Endothelial cell of umbilical vein (primary cell): Measurements from ENCODE around the gene OSBPL1A. TPM values are rescaled to one million over a fixed set of nuclear protein-coding genes. Genes with fewer than 3 reads are reported as not detected.

Source experiments
- BruUV-seq: library from RNA; stranded (reverse); fragments of 400-500 nt; replicated peaks from 2 replicates; lab custom pipeline; 2021; lab: Mats Ljungman, UMichigan
- CTCF ChIA-PET: fragments of 300-600, 350-600 bp; sonication (Branson Sonifier 250); formaldehyde crosslinking; loops from one replicate; lab custom pipeline; 2021; ENCODE audit warnings: antibody characterized with exemption, inconsistent platforms; lab: Charles Lee
- POLR2A ChIA-PET: fragments of 300-600, 350-600 bp; sonication (Branson Sonifier 250); formaldehyde crosslinking; loops from one replicate; lab custom pipeline; 2021; ENCODE audit warnings: antibody characterized with exemption, inconsistent platforms; lab: Charles Lee
- DNase-seq: peaks from one replicate; pipeline ENCODE4 v3.0.0-alpha.2; 2011; ENCODE audit warnings: low read depth, low spot score
- FAIRE-seq: peaks from 2 replicates; lab custom pipeline; 2011; peaks lifted over from hg19 to GRCh38; lab: Jason Lieb, UNC
- H2AFZ ChIP-seq: 2 replicates; pipeline ENCODE4 v1.6.0; 2012; ENCODE audit warnings: low read depth, low read length, control low read depth, inconsistent platforms
- H3K27ac ChIP-seq: 2 replicates; pipeline ENCODE4 v1.5.1; 2011; ENCODE audit warnings: low read depth, mild to moderate bottlenecking, control low read depth, low read length, moderate library complexity; ENCODE audit not compliant: insufficient read depth
- H3K27me3 ChIP-seq, 2 experiments: 2 replicates each; pipeline versions ENCODE4 v1.6.0 to v1.6.1; 2011; ENCODE audit warnings: low read length in 2 of 2, mixed read lengths in 1 of 2; ENCODE audit not compliant: control insufficient read depth in 2 of 2, insufficient read depth in 2 of 2
- H3K36me3 ChIP-seq, 2 experiments: 2 replicates in 1 of 2; 3 replicates in 1 of 2; pipeline ENCODE4 v1.5.1; 2011; ENCODE audit warnings: low read length in 2 of 2, mild to moderate bottlenecking in 1 of 2, moderate library complexity in 1 of 2; ENCODE audit not compliant: control insufficient read depth in 2 of 2, insufficient read depth in 2 of 2; ENCODE audit errors: extremely low read depth in 1 of 2
- H3K4me1 ChIP-seq: 3 replicates; pipeline ENCODE4 v1.5.1; 2011; ENCODE audit warnings: mild to moderate bottlenecking, low read length; ENCODE audit not compliant: control insufficient read depth, insufficient read depth; ENCODE audit errors: extremely low read depth
- H3K4me2 ChIP-seq: 2 replicates; pipeline ENCODE4 v1.6.1; 2011; ENCODE audit warnings: low read length, control low read depth, mixed read lengths; ENCODE audit not compliant: insufficient read depth
- H3K4me3 ChIP-seq, 3 experiments: fragments of 200-600 bp in 1 of 3; sonication (generic), shearing (Covaris generic) in 1 of 3; replicated peaks in 1 of 3; 2 replicates each; pipeline ENCODE4 v1.5.1; 2011 to 2016; ENCODE audit warnings: control low read depth in 3 of 3, low read length in 3 of 3, mild to moderate bottlenecking in 2 of 3, inconsistent platforms in 1 of 3, low read depth in 1 of 3, moderate library complexity in 1 of 3; ENCODE audit not compliant: insufficient read depth in 1 of 3
- H3K79me2 ChIP-seq: 2 replicates; pipeline ENCODE4 v1.6.0; 2012; ENCODE audit warnings: low read length, inconsistent platforms; ENCODE audit not compliant: control insufficient read depth, insufficient read depth
- H3K9ac ChIP-seq: replicated peaks from 2 replicates; pipeline ENCODE3; 2011; ENCODE audit warnings: low read length, control low read depth; ENCODE audit not compliant: insufficient read depth; ENCODE audit errors: extremely low read depth
- H3K9me1 ChIP-seq: replicated peaks from 3 replicates; pipeline ENCODE4 v1.6.0; 2011; ENCODE audit warnings: mild to moderate bottlenecking, low read length; ENCODE audit not compliant: control insufficient read depth, insufficient read depth; ENCODE audit errors: extremely low read depth
- H3K9me3 ChIP-seq: replicated peaks from 2 replicates; pipeline ENCODE4 v1.5.1; 2012; ENCODE audit warnings: low read length, inconsistent platforms; ENCODE audit not compliant: control insufficient read depth, insufficient read depth
- H4K20me1 ChIP-seq: replicated peaks from 2 replicates; pipeline ENCODE3; 2011; ENCODE audit warnings: mild to moderate bottlenecking, low read length; ENCODE audit not compliant: control insufficient read depth, insufficient read depth; ENCODE audit errors: extremely low read depth
- CTCF ChIP-seq, 2 donors: IDR thresholded peaks; 1 replicate in 1 of 2; 2 replicates in 1 of 2; pipeline ENCODE4 v1.5.1; 2011; ENCODE audit warnings: low read length in 2 of 2, mild to moderate bottlenecking in 2 of 2, moderate library complexity in 2 of 2, control low read depth in 1 of 2, inconsistent platforms in 1 of 2, low read depth in 1 of 2; ENCODE audit not compliant: insufficient read depth in 1 of 2; ENCODE audit errors: extremely low read depth in 1 of 2
- EZH2 ChIP-seq: IDR thresholded peaks from 2 replicates; pipeline ENCODE4 v1.6.1; 2012; ENCODE audit warnings: borderline replicate concordance, low read depth, mild to moderate bottlenecking, moderate library complexity, low read length, inconsistent platforms; ENCODE audit not compliant: severe bottlenecking
- FOS ChIP-seq: IDR thresholded peaks from 2 replicates; pipeline ENCODE4 v1.6.1; 2011; ENCODE audit warnings: mild to moderate bottlenecking, low read length, moderate library complexity, borderline replicate concordance; ENCODE audit not compliant: insufficient read depth
- GATA2 ChIP-seq: IDR thresholded peaks from 2 replicates; pipeline ENCODE4 v1.7.0; 2011; ENCODE audit warnings: low read depth, mild to moderate bottlenecking, moderate library complexity, mixed read lengths, low read length; ENCODE audit not compliant: insufficient read length, insufficient read depth
- JUN ChIP-seq: IDR thresholded peaks from 2 replicates; pipeline ENCODE4 v1.6.1; 2011; ENCODE audit warnings: borderline replicate concordance, low read depth; ENCODE audit not compliant: insufficient read length, insufficient read depth
- MAX ChIP-seq: IDR thresholded peaks from 2 replicates; pipeline ENCODE4 v1.6.1; 2011; ENCODE audit not compliant: insufficient read depth, insufficient read length
- MYC ChIP-seq: IDR thresholded peaks from one replicate; pipeline ENCODE4 v1.6.1; 2011; ENCODE audit warnings: mild to moderate bottlenecking, low read depth, low read length
- POLR2A ChIP-seq: IDR thresholded peaks from 2 replicates; pipeline ENCODE4 v1.6.1; 2012; ENCODE audit warnings: low read depth, mild to moderate bottlenecking, control low read depth, low read length
- POLR2AphosphoS5 ChIP-seq: IDR thresholded peaks from 2 replicates; pipeline ENCODE4 v1.6.1; 2012; ENCODE audit warnings: low read depth, mild to moderate bottlenecking, control low read depth, low read length, moderate library complexity; ENCODE audit not compliant: insufficient read depth
- dilution Hi-C: fragments of 300-500 bp; cut with MboI; formaldehyde crosslinking; loops from one replicate; pipeline ENCODE4 v1.15.0; 2019; ENCODE audit warnings: low sequenced_read_pairs; ENCODE audit not compliant: extremely low pct_ligation_motif_present
- intact Hi-C: fragments of 100-400 bp; cut with micrococcal nuclease; formaldehyde crosslinking; loops from one replicate; pipeline ENCODE4 v1.10.0; 2022
- polyA plus RNA-seq, 4 experiments: library from polyadenylated mRNA; depleted of rRNA in 3 of 4; stranded (reverse) in 3 of 4; unstranded in 1 of 4; fragments of >200 nt; gene quantifications; 2 replicates each; pipeline versions ENCODE4 v1.2.1 to v1.2.3, GENCODE V29; 2011 to 2012; ENCODE audit warnings: missing spikeins in 1 of 4
- total RNA-seq: library from RNA; stranded (reverse); gene quantifications from 2 replicates; pipeline ENCODE4 v1.2.3, GENCODE V29; 2021

OSBPL1A gene
- total and polyA plus RNA-seq, 2 donors (not counting 3 experiments of a cell fraction or from before 2014, with no cell fraction given): 6.4 to 16.5 TPM

- no peak for TF ChIP-seq JUN
- no peak for TF ChIP-seq POLR2AphosphoS5
- TF ChIP-seq POLR2A: no peak
- TF ChIP-seq GATA2: no peak
- no peak for TF ChIP-seq MAX
- TF ChIP-seq EZH2: no peak
- no peak for TF ChIP-seq MYC
- no peak for TF ChIP-seq FOS
- TF ChIP-seq CTCF (IDR thresholded peaks at IDR 0.05; ENCODE audit: extremely low read depth in 1 of 2, insufficient read depth in 1 of 2, low read depth in 1 of 2, low read length in 2 of 2): no peak
- DNase-seq: no peak
- Histone ChIP-seq H3K4me3 (no peak overlapping the region), H3K36me3 (no peaks in the 10 kb centered on the region), H2AFZ (no peak overlapping the region), H3K9me1 (no peaks in the 10 kb centered on the region), H3K9ac (no peak overlapping the region), H3K9me3 (no peaks in the 10 kb centered on the region), H3K79me2 (no peaks in the 10 kb centered on the region), H3K4me2 (no peak overlapping the region), H3K27ac (no peak overlapping the region), H3K4me1 (no peaks in the 10 kb centered on the region), H4K20me1 (no peaks in the 10 kb centered on the region), H3K27me3 (no peaks in the 10 kb centered on the region)
- ChIA-PET CTCF (interaction anchor here (1.3 kb wide), 1 partner anchor 202 kb away, joined by 5 read pairs; no protein-coding TSS in a partner anchor), POLR2A (no interaction called here)
- no TSS peak for BruUV-seq
- intact Hi-C loops (no loop called here), dilution Hi-C loops (loop anchor here (25.0 kb wide), 1 partner anchor 508 kb away; no protein-coding TSS in a partner anchor)
- FAIRE-seq: no peak
These were observed 276.9 kb downstream of the OSBPL1A start for GRCh38 chr18:24120676-24121075.
